ENCODE measurements around the gene TLE6. TPM values are rescaled to one million over a fixed set of nuclear protein-coding genes. Genes with fewer than 3 reads are reported as not detected.

TLE6 gene
- total and polyA plus RNA-seq, 2 donors (not counting 3 experiments of a cell fraction or from before 2014, with no cell fraction given), result 1.6 to 1.9 TPM

DNA sequence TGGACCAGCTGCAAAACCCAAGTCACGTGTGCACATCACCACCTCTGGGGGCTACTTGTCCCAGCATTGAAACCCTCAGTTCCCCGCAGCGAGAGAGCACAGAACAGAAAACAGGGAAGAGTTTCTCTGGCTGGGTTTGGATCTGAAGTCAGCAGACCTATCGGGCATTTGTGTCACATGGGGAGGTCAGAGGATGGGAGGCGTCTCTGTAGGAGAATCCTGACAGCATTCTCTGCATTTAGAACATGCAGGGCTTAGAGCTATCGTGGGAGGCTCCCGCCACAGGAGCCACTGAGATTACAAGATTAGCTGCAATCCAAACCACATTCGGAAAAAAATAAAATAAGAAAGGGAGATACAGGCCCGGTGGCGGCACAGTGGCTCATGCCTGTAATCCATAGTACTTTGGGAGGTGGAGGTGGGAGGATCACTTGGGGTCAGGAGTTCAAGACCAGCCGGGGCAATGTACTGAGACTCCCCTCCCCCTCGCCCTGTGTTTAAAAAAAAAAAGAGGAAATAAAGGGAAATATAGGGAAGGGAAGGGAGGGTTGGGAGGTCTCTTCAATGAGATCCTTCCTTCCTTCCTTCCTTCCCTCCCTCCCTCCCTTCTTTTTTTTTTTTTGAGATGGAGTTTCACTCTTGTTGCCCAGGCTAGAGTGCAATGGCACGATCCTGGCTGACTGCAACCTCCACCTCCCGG is 2.9 kb upstream of the TLE6 start:
- H2AFZ ChIP-seq (ENCODE audit: low read depth, low read length), result peak overlapping the region; percentile 18
- dilution Hi-C loops (cut with MboI; ENCODE audit: extremely low pct_ligation_motif_present, low sequenced_read_pairs) (no loop called here), intact Hi-C loops (cut with micrococcal nuclease) (no loop called here)
- no peaks in the 10 kb centered on the region for H3K9me1 ChIP-seq (replicated peaks; ENCODE audit: control insufficient read depth, extremely low read depth, insufficient read depth, low read length)
- peak; percentile 38 for FAIRE-seq
- H4K20me1 ChIP-seq (replicated peaks; ENCODE audit: control insufficient read depth, extremely low read depth, insufficient read depth, low read length), result no peaks in the 10 kb centered on the region
- ChIA-PET CTCF (interaction anchor here (1.0 to 2.1 kb wide), 5 partner anchors 10 to 167 kb away, joined by 3 to 5 read pairs (median 3); no protein-coding TSS in a partner anchor), POLR2A (no interaction called here)
- TF ChIP-seq FOS (IDR thresholded peaks at IDR 0.05; ENCODE audit: borderline replicate concordance, insufficient read depth, low read length) (no peak), POLR2AphosphoS5 (IDR thresholded peaks at IDR 0.05; ENCODE audit: insufficient read depth, low read depth, low read length) (no peak), POLR2A (IDR thresholded peaks at IDR 0.05; ENCODE audit: low read depth, low read length) (no peak), GATA2 (IDR thresholded peaks at IDR 0.05; ENCODE audit: insufficient read depth, insufficient read length, low read depth, low read length) (no peak), EZH2 (IDR thresholded peaks at IDR 0.05; ENCODE audit: borderline replicate concordance, low read depth, low read length, severe bottlenecking) (no peak), MYC (IDR thresholded peaks at IDR 0.05; ENCODE audit: low read depth, low read length) (no peak), JUN (IDR thresholded peaks at IDR 0.05; ENCODE audit: borderline replicate concordance, insufficient read depth, insufficient read length, low read depth) (no peak)
- TF ChIP-seq, protein P1, sequence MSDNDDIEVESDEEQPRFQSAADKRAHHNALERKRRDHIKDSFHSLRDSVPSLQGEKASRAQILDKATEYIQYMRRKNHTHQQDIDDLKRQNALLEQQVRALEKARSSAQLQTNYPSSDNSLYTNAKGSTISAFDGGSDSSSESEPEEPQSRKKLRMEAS (IDR thresholded peaks at IDR 0.05; ENCODE audit: insufficient read depth, insufficient read length), result no peak
- TF ChIP-seq, protein P2, sequence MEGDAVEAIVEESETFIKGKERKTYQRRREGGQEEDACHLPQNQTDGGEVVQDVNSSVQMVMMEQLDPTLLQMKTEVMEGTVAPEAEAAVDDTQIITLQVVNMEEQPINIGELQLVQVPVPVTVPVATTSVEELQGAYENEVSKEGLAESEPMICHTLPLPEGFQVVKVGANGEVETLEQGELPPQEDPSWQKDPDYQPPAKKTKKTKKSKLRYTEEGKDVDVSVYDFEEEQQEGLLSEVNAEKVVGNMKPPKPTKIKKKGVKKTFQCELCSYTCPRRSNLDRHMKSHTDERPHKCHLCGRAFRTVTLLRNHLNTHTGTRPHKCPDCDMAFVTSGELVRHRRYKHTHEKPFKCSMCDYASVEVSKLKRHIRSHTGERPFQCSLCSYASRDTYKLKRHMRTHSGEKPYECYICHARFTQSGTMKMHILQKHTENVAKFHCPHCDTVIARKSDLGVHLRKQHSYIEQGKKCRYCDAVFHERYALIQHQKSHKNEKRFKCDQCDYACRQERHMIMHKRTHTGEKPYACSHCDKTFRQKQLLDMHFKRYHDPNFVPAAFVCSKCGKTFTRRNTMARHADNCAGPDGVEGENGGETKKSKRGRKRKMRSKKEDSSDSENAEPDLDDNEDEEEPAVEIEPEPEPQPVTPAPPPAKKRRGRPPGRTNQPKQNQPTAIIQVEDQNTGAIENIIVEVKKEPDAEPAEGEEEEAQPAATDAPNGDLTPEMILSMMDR (IDR thresholded peaks at IDR 0.05; ENCODE audit: extremely low read depth in 1 of 2, insufficient read depth in 1 of 2, low read depth in 1 of 2, low read length in 2 of 2), result no peak
- no peaks in the 10 kb centered on the region for H3K27me3 ChIP-seq (ENCODE audit: control insufficient read depth in 2 of 2, insufficient read depth in 2 of 2, low read length in 2 of 2)
- H3K4me3 ChIP-seq (replicated peaks in 1 of 3; ENCODE audit: insufficient read depth in 1 of 3, low read depth in 1 of 3, low read length in 3 of 3), result no peak overlapping the region
- no peak for DNase-seq (ENCODE audit: low read depth, low spot score)
- H3K36me3 ChIP-seq (ENCODE audit: control insufficient read depth in 2 of 2, extremely low read depth in 1 of 2, insufficient read depth in 2 of 2, low read length in 2 of 2), result no peaks in the 10 kb centered on the region
- no peak overlapping the region for H3K4me2 ChIP-seq (ENCODE audit: insufficient read depth, low read length)
- peaks cover 34% of the 10 kb centered on the region for H3K4me1 ChIP-seq (ENCODE audit: control insufficient read depth, extremely low read depth, insufficient read depth, low read length)
- BruUV-seq (replicated peaks), result no TSS peak
- H3K79me2 ChIP-seq (ENCODE audit: control insufficient read depth, insufficient read depth, low read length), result no peaks in the 10 kb centered on the region
- H3K9ac ChIP-seq (replicated peaks; ENCODE audit: extremely low read depth, insufficient read depth, low read length), result no peak overlapping the region
- H3K9me3 ChIP-seq (replicated peaks; ENCODE audit: control insufficient read depth, insufficient read depth, low read length), result no peaks in the 10 kb centered on the region
- no peak overlapping the region for H3K27ac ChIP-seq (ENCODE audit: insufficient read depth, low read depth, low read length)

Measured in endothelial cell of umbilical vein (primary cell).